WTC11 (cell line): ENCODE data around the gene ZBTB20.

Source experiments
- CREM ChIP-seq: sonication (generic); formaldehyde crosslinking; IDR thresholded peaks from 2 replicates; pipeline ENCODE4 v1.8.1; 2022; ENCODE audit warnings: mild to moderate bottlenecking, missing genetic modification reagents, moderate library complexity
- CTCF ChIP-seq: fragments of 200-600 bp; IDR thresholded peaks from 2 replicates; pipeline ENCODE4 v1.8.0; 2022; ENCODE audit warnings: antibody characterized with exemption
- E2F1 ChIP-seq: sonication (generic); formaldehyde crosslinking; IDR thresholded peaks from 2 replicates; pipeline ENCODE4 v1.8.0; 2022; ENCODE audit warnings: mild to moderate bottlenecking, missing genetic modification reagents
- FOXP4 ChIP-seq: sonication (generic); formaldehyde crosslinking; IDR thresholded peaks from 2 replicates; pipeline ENCODE4 v1.8.0; 2022; ENCODE audit warnings: mild to moderate bottlenecking, missing genetic modification reagents
- JUN ChIP-seq: sonication (generic); formaldehyde crosslinking; IDR thresholded peaks from 2 replicates; pipeline ENCODE4 v1.8.0; 2023; ENCODE audit warnings: mild to moderate bottlenecking, missing genetic modification reagents
- NR2C2 ChIP-seq: sonication (generic); formaldehyde crosslinking; IDR thresholded peaks from 2 replicates; pipeline ENCODE4 v1.8.0; 2022; ENCODE audit warnings: mild to moderate bottlenecking, missing genetic modification reagents
- PRDM15 ChIP-seq: sonication (generic); formaldehyde crosslinking; IDR thresholded peaks from 2 replicates; pipeline ENCODE4 v1.8.0; 2022; ENCODE audit warnings: missing genetic modification reagents
- PREB ChIP-seq: sonication (generic); formaldehyde crosslinking; IDR thresholded peaks from 2 replicates; pipeline ENCODE4 v1.8.1; 2022; ENCODE audit warnings: mild to moderate bottlenecking, missing genetic modification reagents, moderate library complexity, borderline replicate concordance
- PRRX2 ChIP-seq: fragments of 250-450 bp; sonication (Bioruptor Pico); IDR thresholded peaks from 2 replicates; pipeline ENCODE4 v1.8.0; 2021; ENCODE audit warnings: mild to moderate bottlenecking
- SP1 ChIP-seq: sonication (generic); formaldehyde crosslinking; conservative IDR thresholded peaks from 2 replicates; pipeline ENCODE4 v1.8.1; 2022; ENCODE audit warnings: missing genetic modification reagents
- TCF7 ChIP-seq: sonication (generic); formaldehyde crosslinking; IDR thresholded peaks from 2 replicates; pipeline ENCODE4 v1.8.0; 2022; ENCODE audit warnings: mild to moderate bottlenecking, low read depth, missing genetic modification reagents, moderate library complexity
- ZNF263 ChIP-seq: sonication (generic); formaldehyde crosslinking; IDR thresholded peaks from 2 replicates; pipeline ENCODE4 v1.8.1; 2022; ENCODE audit warnings: low read depth, mild to moderate bottlenecking, moderate library complexity, missing genetic modification reagents

GRCh38 chr3:115113367-115113766 lies 33.7 kb downstream of the ZBTB20 start:
- no peak for TF ChIP-seq TCF7 (CRISPR knock-in tag)
- no peak for TF ChIP-seq CTCF
- TF ChIP-seq PRRX2 (CRISPR knock-in tag): no peak
- TF ChIP-seq PRDM15 (CRISPR knock-in tag): no peak
- no peak for TF ChIP-seq FOXP4 (CRISPR knock-in tag)
- no peak for TF ChIP-seq PREB (CRISPR knock-in tag)
- no peak for TF ChIP-seq SP1 (CRISPR knock-in tag)
- TF ChIP-seq NR2C2: no peak
- TF ChIP-seq E2F1 (CRISPR knock-in tag): no peak
- no peak for TF ChIP-seq JUN (CRISPR knock-in tag)
- no peak for TF ChIP-seq CREM
- no peak for TF ChIP-seq ZNF263
